GM19239 (cell line): ENCODE measurements around the gene PPM1H.
"Not testable (repeated sequence)": the region's sequence is repeated elsewhere in the genome, so short reads cannot be mapped to it uniquely, and the experiment has no call there.

Experiments
- DNase-seq: peaks from one replicate; pipeline ENCODE4 v3.0.0; 2011; ENCODE audit warnings: low spot score; ENCODE audit not compliant: insufficient read length
- FAIRE-seq: peaks from 2 replicates; lab custom pipeline; 2011; peaks lifted over from hg19 to GRCh38; lab: Jason Lieb, UNC

The PPM1H gene

GRCh38 chr12:62934799-62935674 is at the start of gene PPM1H:
Gene PPM1H, minus strand, starts transcription at chr12:62935150. Its CDS starts 414 bp downstream, at chr12:62934736.
- DNase-seq, result peak; percentile 51
- FAIRE-seq, result no peak

- DNase-seq (no peak), FAIRE-seq (no peak)
Measured at GRCh38 chr12:62983594-62983993, 48.6 kb upstream of the PPM1H start.

GRCh38 chr12:62978768-62979167 is 43.8 kb upstream of the PPM1H start:
- FAIRE-seq, result no peak
- no peak for DNase-seq

GRCh38 chr12:62977883-62978282 is 42.9 kb upstream of the PPM1H start:
- FAIRE-seq, result no peak

GRCh38 chr12:62977418-62977817 is 42.5 kb upstream of the PPM1H start:
- no peak for DNase-seq
- no peak for FAIRE-seq

More at GRCh38 chr12:62977883-62978282, 42.9 kb upstream of the PPM1H start:
- DNase-seq, result no peak

GRCh38 chr12:62976110-62976662 is 41.2 kb upstream of the PPM1H start:
- DNase-seq (no peak), FAIRE-seq (no peak)

- no peak for FAIRE-seq
- no peak for DNase-seq
Measured at GRCh38 chr12:62971769-62972525, 37.0 kb upstream of the PPM1H start.

- DNase-seq (no peak), FAIRE-seq (no peak)
Measured at GRCh38 chr12:62969695-62970094, 34.7 kb upstream of the PPM1H start.

GRCh38 chr12:62967701-62968100 is 32.8 kb upstream of the PPM1H start:
- no peak for DNase-seq
- FAIRE-seq, result no peak

- no peak for DNase-seq
- no peak for FAIRE-seq
Measured at GRCh38 chr12:62966990-62967506, 32.1 kb upstream of the PPM1H start.

- not testable (repeated sequence) for DNase-seq, FAIRE-seq
Measured at GRCh38 chr12:62966446-62966989, 31.6 kb upstream of the PPM1H start.

- not testable (repeated sequence) for FAIRE-seq, DNase-seq
Measured at GRCh38 chr12:62965700-62966099, 30.8 kb upstream of the PPM1H start.

GRCh38 chr12:62965242-62965641 is 30.3 kb upstream of the PPM1H start:
- FAIRE-seq, DNase-seq: not testable (repeated sequence)

GRCh38 chr12:62963486-62964041 is 28.6 kb upstream of the PPM1H start:
- FAIRE-seq (no peak), DNase-seq (no peak)

- DNase-seq (no peak), FAIRE-seq (no peak)
Measured at GRCh38 chr12:62960324-62960723, 25.4 kb upstream of the PPM1H start.

- DNase-seq, result no peak
- FAIRE-seq, result no peak
Measured at GRCh38 chr12:62959745-62960144, 24.8 kb upstream of the PPM1H start.

- DNase-seq, result no peak
- no peak for FAIRE-seq
Measured at GRCh38 chr12:62957233-62957953, 22.4 kb upstream of the PPM1H start.

GRCh38 chr12:62955678-62956077 is 20.7 kb upstream of the PPM1H start:
- FAIRE-seq, result no peak

GRCh38 chr12:62950317-62950716 is 15.4 kb upstream of the PPM1H start:
- DNase-seq (no peak), FAIRE-seq (no peak)

More at GRCh38 chr12:62955678-62956077, 20.7 kb upstream of the PPM1H start:
- DNase-seq, result no peak
